ENCODE data around the gene RAPGEF4. TPM values are rescaled to one million over a fixed set of nuclear protein-coding genes. Genes with fewer than 3 reads are reported as not detected.
A peak's percentile ranks its signal among the peaks of the same experiment; 100 is the strongest.

RAPGEF4 gene
- total and polyA plus RNA-seq, 9 of the 15 experiments (the other 6 are each of a cell fraction or from before 2014, with no cell fraction given), result 0.04 to 0.33 (median 0.13) TPM; not detected in 6

GRCh38 chr2:173075781-173076580 lies 340.3 kb downstream of the RAPGEF4 start, which contains the start of gene MAP3K20 (continued):
- TF ChIP-seq ZNF592 (IDR thresholded peaks at IDR 0.05) (no peak; the same call in 1 of the 2 replicates), GTF2A2 (tag; IDR thresholded peaks at IDR 0.05) (no peak), SIN3B (IDR thresholded peaks at IDR 0.05; ENCODE audit: low read depth) (peak; percentile 38; the same call in 1 of the 2 replicates), ZNF121 (CRISPR knock-in tag; conservative IDR thresholded peaks at IDR 0.05) (no peak), ZNF217 (CRISPR knock-in tag; IDR thresholded peaks at IDR 0.05) (no peak), SREBF1 (IDR thresholded peaks at IDR 0.05; ENCODE audit: borderline replicate concordance, low read depth, low read length) (no peak), ZBTB1 (CRISPR knock-in tag; IDR thresholded peaks at IDR 0.05; ENCODE audit: borderline replicate concordance, low read depth) (peak; percentile 66), ZNF324 (CRISPR knock-in tag; IDR thresholded peaks at IDR 0.05) (no peak), CBX5 (IDR thresholded peaks at IDR 0.05; ENCODE audit: borderline replicate concordance, low read depth) (0 out of 2 replicates have a peak, but pooled peaks have one; percentile 19), MAFF (IDR thresholded peaks at IDR 0.05; ENCODE audit: low read length) (no peak), EGR1 (conservative IDR thresholded peaks at IDR 0.05) (peak; percentile 66), SMARCC2 (IDR thresholded peaks at IDR 0.05; ENCODE audit: low read depth) (no peak), ZNF584 (CRISPR knock-in tag; IDR thresholded peaks at IDR 0.05; ENCODE audit: low read depth) (no peak), GATAD2B (IDR thresholded peaks at IDR 0.05; ENCODE audit: borderline replicate concordance) (peak; percentile 94), ZBTB33 (CRISPR knock-in tag; IDR thresholded peaks at IDR 0.05) (no peak), TBL1XR1 (IDR thresholded peaks at IDR 0.05; ENCODE audit: low read length in 2 of 2) (peak in 1 of 2 experiments; percentile 58; a peak in 1 of 4 replicates), SAFB (IDR thresholded peaks at IDR 0.05; ENCODE audit: borderline replicate concordance, low read depth, low read length) (peak; percentile 96), NCOA1 (IDR thresholded peaks at IDR 0.05; ENCODE audit: low read depth) (no peak), BRCA1 (IDR thresholded peaks at IDR 0.05) (no peak), BRCA1 (CRISPR knock-in tag; IDR thresholded peaks at IDR 0.05) (peak; percentile 78; the same call in 1 of the 2 replicates), IRF9 (tag; IDR thresholded peaks at IDR 0.05) (no peak), HLTF (IDR thresholded peaks at IDR 0.05) (no peak)

Measured in K562 (cell line).